GM13976 (cell line): ENCODE results near the gene FHOD3.

ENCODE experiments used
- DNase-seq: peaks from one replicate; pipeline ENCODE4 v3.0.0; 2012; ENCODE audit warnings: low spot score
- CTCF ChIP-seq: IDR thresholded peaks from 2 replicates; pipeline ENCODE4 v1.5.1; 2012; ENCODE audit warnings: borderline replicate concordance, mild to moderate bottlenecking; ENCODE audit not compliant: insufficient read depth; ENCODE audit errors: extremely low read depth, missing control alignments, control extremely low read depth
- in situ Hi-C: fragments of 300-500 bp; cut with MboI; formaldehyde crosslinking; loops from one replicate; pipeline ENCODE4 v1.12.0; 2022; ENCODE audit warnings: low sequenced_read_pairs, mixed read lengths, inconsistent platforms; ENCODE audit not compliant: unreplicated experiment

FHOD3 gene

GRCh38 chr18:36798738-36799473 lies 501.4 kb downstream of the FHOD3 start:
- in situ Hi-C loops, result no loop called here
- DNase-seq, result no peak
- no peak for TF ChIP-seq CTCF

- no peak for DNase-seq
- no peak for TF ChIP-seq CTCF
- in situ Hi-C loops, result loop anchor here (25.0 kb wide), 1 partner anchor 718 kb away; no protein-coding TSS in a partner anchor
These were observed 507.6 kb downstream of the FHOD3 start for GRCh38 chr18:36805105-36805504.

- DNase-seq, result no peak
- in situ Hi-C loops, result loop anchor here (25.0 kb wide), 1 partner anchor 721 kb away; no protein-coding TSS in a partner anchor
These were observed 511.2 kb downstream of the FHOD3 start for GRCh38 chr18:36808681-36809080.

GRCh38 chr18:36809590-36810381 lies 512.3 kb downstream of the FHOD3 start:
- TF ChIP-seq CTCF, result peak; percentile 74
- in situ Hi-C loops, result loop anchor here (25.0 kb wide), 1 partner anchor 722 kb away; no protein-coding TSS in a partner anchor
- DNase-seq, result peak; percentile 73

More at GRCh38 chr18:36808681-36809080, 511.2 kb downstream of the FHOD3 start:
- no peak for TF ChIP-seq CTCF

- DNase-seq, result no peak
These were observed 513.9 kb downstream of the FHOD3 start for GRCh38 chr18:36811430-36811829.

More at GRCh38 chr18:36811430-36811829, 513.9 kb downstream of the FHOD3 start:
- in situ Hi-C loops, result loop anchor here (25.0 kb wide), 1 partner anchor 724 kb away; no protein-coding TSS in a partner anchor
- TF ChIP-seq CTCF, result no peak
